Fibroblast of peridontal ligament (primary cell): Measurements from ENCODE around the gene DSG4.

Experiments
- DNase-seq: peaks from one replicate; pipeline ENCODE4 v3.0.0-alpha.2; 2010; ENCODE audit errors: extremely low read depth

Gene DSG4

GRCh38 chr18:31446854-31447253 is 70.3 kb downstream of the DSG4 start:
- DNase-seq, result no peak

DNA sequence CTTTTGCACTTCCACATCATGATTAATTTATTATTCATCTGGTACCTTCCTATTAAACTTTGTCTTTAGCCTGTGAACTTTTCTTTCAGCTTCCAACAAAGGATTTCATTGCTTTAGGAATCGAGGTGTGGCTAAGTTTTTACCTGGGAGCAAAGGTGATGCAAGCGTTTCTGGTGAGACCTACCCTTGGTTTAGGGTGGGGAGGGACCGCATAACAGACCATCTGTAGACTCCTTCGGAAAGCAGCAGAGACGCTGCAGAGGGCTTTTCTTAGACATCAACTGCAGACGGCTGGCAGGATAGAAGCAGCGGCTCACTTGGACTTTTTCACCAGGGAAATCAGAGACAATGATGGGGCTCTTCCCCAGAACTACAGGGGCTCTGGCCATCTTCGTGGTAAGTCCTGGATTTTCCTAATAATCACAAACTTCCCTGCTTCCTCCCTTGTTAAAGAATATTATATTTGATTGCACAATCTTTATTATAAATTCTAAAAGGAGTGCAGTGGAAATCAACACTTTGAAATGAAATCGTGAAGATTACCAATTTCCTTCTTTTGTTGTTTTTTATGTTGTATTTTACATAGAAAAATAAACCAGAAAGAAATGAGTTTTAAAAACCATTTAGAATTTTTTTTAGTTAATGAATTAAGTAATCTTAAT is 71.1 kb downstream of the DSG4 start, which contains the start of gene DSG3:
TSS of gene DSG3 (plus strand) at position 212 of the 662 bp plus-strand sequence. CDS start at position 349, 137 bp downstream.
- no peak for DNase-seq

GRCh38 chr18:31450409-31450808 is 73.8 kb downstream of the DSG4 start:
- no peak for DNase-seq

DNA sequence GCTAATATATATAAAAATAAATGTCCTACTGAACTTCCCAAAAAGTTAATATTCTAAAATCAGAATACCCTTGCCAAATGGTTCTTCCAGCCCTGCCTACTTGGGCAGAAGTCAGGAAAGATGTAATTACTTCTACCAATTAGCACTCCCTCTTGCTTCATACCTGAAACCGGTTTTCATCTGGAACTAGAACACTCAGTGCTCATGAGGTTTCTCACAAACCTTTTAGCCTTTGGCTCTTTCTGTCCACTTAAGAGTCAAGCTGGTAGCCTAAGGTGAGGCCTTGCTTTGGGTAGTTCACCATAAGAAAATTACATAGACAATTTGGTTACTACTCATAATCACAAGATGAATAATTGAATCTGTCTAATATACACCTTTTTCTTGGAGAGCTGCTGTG is 75.0 kb downstream of the DSG4 start:
- DNase-seq, result no peak

DNA sequence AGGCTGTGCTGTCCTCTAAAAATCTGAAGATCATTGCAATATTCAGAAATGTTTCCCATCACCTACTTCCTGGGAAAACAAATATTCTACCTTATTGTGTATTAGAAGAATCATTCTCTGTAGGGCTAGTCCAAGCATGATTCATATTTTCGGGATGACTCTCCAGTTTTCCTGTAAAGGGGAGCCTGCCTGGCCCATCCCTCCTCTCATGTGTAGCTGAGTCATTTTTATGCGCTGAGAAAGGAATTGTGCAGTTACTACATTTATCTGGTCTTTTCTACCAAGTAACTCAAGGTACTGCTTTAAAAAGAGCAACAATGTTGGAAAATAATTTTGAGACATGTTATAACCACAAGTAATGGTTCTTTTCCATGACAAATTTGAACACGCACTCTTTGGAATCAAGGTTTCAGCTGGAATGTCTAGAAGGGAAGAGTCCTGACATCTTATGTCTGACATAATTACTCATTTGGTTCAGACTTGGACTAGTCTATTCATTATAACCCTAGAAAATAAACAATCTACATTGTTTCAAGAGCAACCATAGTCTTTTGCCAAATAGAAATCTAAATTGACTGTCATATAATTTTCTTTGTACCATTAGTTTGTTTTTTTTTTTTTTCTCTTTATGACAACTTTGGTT is 77.6 kb downstream of the DSG4 start:
- DNase-seq, result no peak
